ENCODE measurements around the gene SUSD4. TPM values are rescaled to one million over a fixed set of nuclear protein-coding genes. Genes with fewer than 3 reads are reported as not detected.

SUSD4 gene
- total RNA-seq, 1 experiment from 2014 or later: 2.3 TPM

- CTCF ChIA-PET: interaction anchor here (0.9 to 1.3 kb wide), 2 partner anchors 25 to 182 kb away, joined by 4 to 6 read pairs; no protein-coding TSS in a partner anchor
- BruUV-seq (replicated peaks): no TSS peak
- Mint-ChIP-seq H3K4me3 (ENCODE audit: unreplicated experiment) (no peak overlapping the region), H3K9me3 (ENCODE audit: unreplicated experiment) (no peaks in the 10 kb centered on the region), H3K36me3 (ENCODE audit: insufficient read depth, unreplicated experiment) (no peaks in the 10 kb centered on the region), H3K4me1 (ENCODE audit: insufficient read depth, unreplicated experiment) (no peaks in the 10 kb centered on the region), H3K27me3 (ENCODE audit: insufficient read depth, unreplicated experiment) (no peaks in the 10 kb centered on the region), H3K27ac (ENCODE audit: low read depth, unreplicated experiment) (no peak overlapping the region)
- DNase-seq (ENCODE audit: unreplicated experiment): no peak
- TF ChIP-seq CTCF (IDR thresholded peaks at IDR 0.05; ENCODE audit: unreplicated experiment): no peak
- POLR2A ChIA-PET: interaction anchor here (1.0 to 1.8 kb wide), 2 partner anchors 10 to 32 kb away, joined by 3 to 4 read pairs; no protein-coding TSS in a partner anchor
- intact Hi-C loops (cut with micrococcal nuclease): no loop called here
These were observed 59.0 kb downstream of the SUSD4 start for GRCh38 chr1:223304931-223305330.

GRCh38 chr1:223301371-223301770 lies 62.6 kb downstream of the SUSD4 start:
- POLR2A ChIA-PET: no interaction called here
- Mint-ChIP-seq H3K27me3 (ENCODE audit: insufficient read depth, unreplicated experiment) (no peaks in the 10 kb centered on the region), H3K4me3 (ENCODE audit: unreplicated experiment) (no peak overlapping the region), H3K4me1 (ENCODE audit: insufficient read depth, unreplicated experiment) (no peaks in the 10 kb centered on the region), H3K9me3 (ENCODE audit: unreplicated experiment) (no peaks in the 10 kb centered on the region), H3K27ac (ENCODE audit: low read depth, unreplicated experiment) (no peak overlapping the region), H3K36me3 (ENCODE audit: insufficient read depth, unreplicated experiment) (no peaks in the 10 kb centered on the region)
- intact Hi-C loops (cut with micrococcal nuclease): no loop called here
- no peak for TF ChIP-seq CTCF (IDR thresholded peaks at IDR 0.05; ENCODE audit: unreplicated experiment)
- no peak for DNase-seq (ENCODE audit: unreplicated experiment)
- CTCF ChIA-PET: no interaction called here
- BruUV-seq (replicated peaks): no TSS peak

GRCh38 chr1:223299553-223299952 lies 64.4 kb downstream of the SUSD4 start:
- Mint-ChIP-seq H3K9me3 (ENCODE audit: unreplicated experiment) (no peaks in the 10 kb centered on the region), H3K4me1 (ENCODE audit: insufficient read depth, unreplicated experiment) (no peaks in the 10 kb centered on the region), H3K27me3 (ENCODE audit: insufficient read depth, unreplicated experiment) (no peaks in the 10 kb centered on the region), H3K27ac (ENCODE audit: low read depth, unreplicated experiment) (no peak overlapping the region), H3K4me3 (ENCODE audit: unreplicated experiment) (no peak overlapping the region), H3K36me3 (ENCODE audit: insufficient read depth, unreplicated experiment) (no peaks in the 10 kb centered on the region)
- intact Hi-C loops (cut with micrococcal nuclease): no loop called here
- BruUV-seq (replicated peaks): no TSS peak
- CTCF ChIA-PET: interaction anchor here (0.7 kb wide), 1 partner anchor 54 kb away, joined by 3 read pairs; no protein-coding TSS in a partner anchor
- no peak for DNase-seq (ENCODE audit: unreplicated experiment)
- POLR2A ChIA-PET: no interaction called here
- TF ChIP-seq CTCF (IDR thresholded peaks at IDR 0.05; ENCODE audit: unreplicated experiment): no peak

- no peak for DNase-seq (ENCODE audit: unreplicated experiment)
- H3K27ac Mint-ChIP-seq (ENCODE audit: low read depth, unreplicated experiment): no peak overlapping the region
- no peaks in the 10 kb centered on the region for H3K4me1 Mint-ChIP-seq (ENCODE audit: insufficient read depth, unreplicated experiment)
- no peak overlapping the region for H3K4me3 Mint-ChIP-seq (ENCODE audit: unreplicated experiment)
- POLR2A ChIA-PET: interaction anchor here (0.6 to 0.7 kb wide), 2 partner anchors 11 to 39 kb away, joined by 3 read pairs; no protein-coding TSS in a partner anchor
- TF ChIP-seq CTCF (IDR thresholded peaks at IDR 0.05; ENCODE audit: unreplicated experiment): no peak
- intact Hi-C loops (cut with micrococcal nuclease): no loop called here
- BruUV-seq (replicated peaks): no TSS peak
- H3K9me3 Mint-ChIP-seq (ENCODE audit: unreplicated experiment): no peaks in the 10 kb centered on the region
- no peaks in the 10 kb centered on the region for H3K27me3 Mint-ChIP-seq (ENCODE audit: insufficient read depth, unreplicated experiment)
- no peaks in the 10 kb centered on the region for H3K36me3 Mint-ChIP-seq (ENCODE audit: insufficient read depth, unreplicated experiment)
- CTCF ChIA-PET: interaction anchor here (0.5 to 0.7 kb wide), 3 partner anchors 55 to 329 kb away, joined by 3 to 4 read pairs (median 3); no protein-coding TSS in a partner anchor
These were observed 65.3 kb downstream of the SUSD4 start for GRCh38 chr1:223298701-223299100.
